Head of caudate nucleus (tissue), 42 donors: ENCODE results near the gene GGT6.

Experiments
- DNase-seq, 42 donors: peaks; one replicate each; pipeline versions ENCODE4 v3.0.0 to v3.0.0-alpha.2; 2020 to 2021; ENCODE audit warnings: mixed read lengths in 7 of 42
- intact Hi-C: fragments of 100-400 bp; cut with DNase I; formaldehyde crosslinking; loops from one replicate; pipeline ENCODE4 v1.15.0; 2022

The GGT6 gene

GRCh38 chr17:4544135-4544950 lies 16.0 kb downstream of the GGT6 start:
- intact Hi-C loops, result no loop called here
- peak in 5 of 42 donors; percentile 18 to 57 (median 32) for DNase-seq

- peak in 41 of 42 donors; percentile 31 to 95 (median 80) for DNase-seq
- intact Hi-C loops, result no loop called here
Measured at GRCh38 chr17:4543557-4544026, 16.8 kb downstream of the GGT6 start.

GRCh38 chr17:4542726-4543191 lies 17.6 kb downstream of the GGT6 start:
- intact Hi-C loops, result no loop called here
- DNase-seq, result no peak

- intact Hi-C loops, result no loop called here
- DNase-seq, result no peak
Measured at GRCh38 chr17:4542003-4542725, 18.2 kb downstream of the GGT6 start.

GRCh38 chr17:4541328-4542002 lies 18.9 kb downstream of the GGT6 start:
- DNase-seq, result peak in 13 of 42 donors; percentile 37 to 79 (median 54)

GRCh38 chr17:4540687-4541327 lies 19.6 kb downstream of the GGT6 start:
- intact Hi-C loops, result loop anchor here (2.0 kb wide), 1 partner anchor 120 kb away; no protein-coding TSS in a partner anchor
- peak in 2 of 42 donors; percentile 41 to 53 for DNase-seq

More at GRCh38 chr17:4541328-4542002, 18.9 kb downstream of the GGT6 start:
- intact Hi-C loops, result loop anchor here (2.0 kb wide), 1 partner anchor 121 kb away; no protein-coding TSS in a partner anchor

GRCh38 chr17:4540224-4540651 lies 20.1 kb downstream of the GGT6 start:
- intact Hi-C loops, result loop anchor here (2.0 kb wide), 1 partner anchor 119 kb away; no protein-coding TSS in a partner anchor
- DNase-seq, result peak in 1 of 42 donors; percentile 61

GRCh38 chr17:4539576-4540223 lies 20.7 kb downstream of the GGT6 start:
- intact Hi-C loops, result loop anchor here (2.0 to 5.0 kb wide), 2 partner anchors 42 to 119 kb away; partner anchors contain the start of gene SPNS2
- no peak for DNase-seq

- peak in 1 of 42 donors; percentile 44 for DNase-seq
- intact Hi-C loops, result loop anchor here (5.0 kb wide), 1 partner anchor 42 kb away; the partner anchor contains the start of gene SPNS2
Measured at GRCh38 chr17:4539025-4539424, 21.4 kb downstream of the GGT6 start.

- peak in 1 of 42 donors; percentile 44 for DNase-seq
- intact Hi-C loops, result loop anchor here (5.0 kb wide), 1 partner anchor 41 kb away; the partner anchor contains the start of gene SPNS2
Measured at GRCh38 chr17:4538236-4539002, 22.0 kb downstream of the GGT6 start.

- peak; percentile 60 to 93 (median 85) for DNase-seq
- intact Hi-C loops, result loop anchor here (5.0 kb wide), 1 partner anchor 40 kb away; the partner anchor contains the start of gene SPNS2
Measured at GRCh38 chr17:4537451-4538235, 22.7 kb downstream of the GGT6 start.

GRCh38 chr17:4536742-4537411 lies 23.5 kb downstream of the GGT6 start:
- peak in 20 of 42 donors; percentile 31 to 77 (median 48) for DNase-seq

GRCh38 chr17:4536259-4536741 lies 24.1 kb downstream of the GGT6 start:
- intact Hi-C loops, result loop anchor here (5.0 kb wide), 1 partner anchor 39 kb away; the partner anchor contains the start of gene SPNS2
- peak in 7 of 42 donors; percentile 45 to 68 (median 53) for DNase-seq

More at GRCh38 chr17:4536742-4537411, 23.5 kb downstream of the GGT6 start:
- intact Hi-C loops, result loop anchor here (5.0 kb wide), 1 partner anchor 40 kb away; the partner anchor contains the start of gene SPNS2

GRCh38 chr17:4535667-4536258 lies 24.6 kb downstream of the GGT6 start:
- peak in 2 of 42 donors; percentile 36 to 60 for DNase-seq
- intact Hi-C loops, result loop anchor here (5.0 kb wide), 1 partner anchor 38 kb away; the partner anchor contains the start of gene SPNS2
